ENCODE results near the gene HCAR2.
"Not testable (repeated sequence)": the region's sequence is repeated elsewhere in the genome, so short reads cannot be mapped to it uniquely, and the experiment has no call there.

The HCAR2 gene

GRCh38 chr12:122715211-122715610, 12.1 kb upstream of the HCAR2 start:
- not testable (repeated sequence) for DNase-seq

GRCh38 chr12:122713491-122714188, 10.5 kb upstream of the HCAR2 start:
- not testable (repeated sequence) for DNase-seq

- not testable (repeated sequence) for DNase-seq
Measured at GRCh38 chr12:122711266-122711665, 8.1 kb upstream of the HCAR2 start.

- DNase-seq = not testable (repeated sequence)
Measured at GRCh38 chr12:122710341-122710740, 7.2 kb upstream of the HCAR2 start.

GRCh38 chr12:122709287-122709686, 6.1 kb upstream of the HCAR2 start:
- DNase-seq = not testable (repeated sequence)

- DNase-seq = not testable (repeated sequence)
Measured at GRCh38 chr12:122703841-122704240, 684 bp upstream of the HCAR2 start.

GRCh38 chr12:122701481-122701880, 1.7 kb downstream of the HCAR2 start:
- not testable (repeated sequence) for DNase-seq

GRCh38 chr12:122700038-122700710, 3.0 kb downstream of the HCAR2 start:
- DNase-seq = not testable (repeated sequence)

- DNase-seq = not testable (repeated sequence)
Measured at GRCh38 chr12:122696922-122697321, 6.2 kb downstream of the HCAR2 start.

GRCh38 chr12:122691566-122691965, 11.6 kb downstream of the HCAR2 start:
- DNase-seq = no peak

GRCh38 chr12:122688291-122688690, 14.9 kb downstream of the HCAR2 start:
- DNase-seq = no peak

- peak; percentile 8 for DNase-seq
Measured at GRCh38 chr12:122687086-122687485, 16.1 kb downstream of the HCAR2 start.

GRCh38 chr12:122686538-122686937, 16.6 kb downstream of the HCAR2 start:
- no peak for DNase-seq

- DNase-seq = no peak
Measured at GRCh38 chr12:122684297-122684813, 18.8 kb downstream of the HCAR2 start.

- DNase-seq = peak; percentile 59
Measured at GRCh38 chr12:122681814-122682213, 21.3 kb downstream of the HCAR2 start.

- DNase-seq = not testable (repeated sequence)
Measured at GRCh38 chr12:122680989-122681388, 22.2 kb downstream of the HCAR2 start.

GRCh38 chr12:122676781-122677180, 26.4 kb downstream of the HCAR2 start:
- DNase-seq = not testable (repeated sequence)

GRCh38 chr12:122676015-122676414, 27.1 kb downstream of the HCAR2 start:
- DNase-seq = not testable (repeated sequence)

- DNase-seq = no peak
Measured at GRCh38 chr12:122672515-122672914, 30.6 kb downstream of the HCAR2 start.

- peak; percentile 53 for DNase-seq
Measured at GRCh38 chr12:122669397-122670070, 33.6 kb downstream of the HCAR2 start.

GRCh38 chr12:122668268-122668667, 34.9 kb downstream of the HCAR2 start:
- no peak for DNase-seq

GRCh38 chr12:122665759-122666158, 37.4 kb downstream of the HCAR2 start:
- DNase-seq = no peak

GRCh38 chr12:122665349-122665748, 37.8 kb downstream of the HCAR2 start:
- DNase-seq = no peak

GRCh38 chr12:122661938-122662337, 41.2 kb downstream of the HCAR2 start:
- DNase-seq = no peak
